ENCODE results near the gene TMEM255A. TPM values are rescaled to one million over a fixed set of nuclear protein-coding genes. Genes with fewer than 3 reads are reported as not detected.

TMEM255A gene
- total and polyA plus RNA-seq, 12 donors = 0.09 to 3.1 (median 0.96) TPM

DNA sequence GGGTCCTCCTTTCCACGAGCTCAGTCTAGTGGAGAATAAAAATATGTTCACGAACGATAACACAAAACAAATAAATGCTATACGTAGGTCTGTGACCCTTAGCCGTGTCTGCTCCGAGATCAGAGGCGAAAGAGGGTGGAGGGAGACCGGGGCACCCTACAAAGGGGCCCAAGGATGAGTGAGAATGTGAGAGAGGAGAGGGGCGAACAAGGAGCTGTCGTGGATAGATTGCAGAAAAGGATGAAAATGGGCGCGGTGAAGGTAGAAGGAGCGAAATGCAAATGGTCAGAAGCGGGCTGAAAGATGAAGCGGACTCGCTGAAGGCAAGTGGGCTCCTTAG lies 66.9 kb downstream of the TMEM255A start:
- H3K4me1 ChIP-seq (replicated peaks in 1 of 2) = peaks cover 0 to 4% of the 10 kb centered on the region in 2 donors
- no peaks in the 10 kb centered on the region for H3K27me3 ChIP-seq
- H3K4me3 ChIP-seq = peak overlapping the region; percentile 35 to 87 (median 56)
- 0 to 32% (median 14%) methylated on average over 16 of the region's 16 CpGs for WGBS, 4 donors
- TF ChIP-seq, protein P1, sequence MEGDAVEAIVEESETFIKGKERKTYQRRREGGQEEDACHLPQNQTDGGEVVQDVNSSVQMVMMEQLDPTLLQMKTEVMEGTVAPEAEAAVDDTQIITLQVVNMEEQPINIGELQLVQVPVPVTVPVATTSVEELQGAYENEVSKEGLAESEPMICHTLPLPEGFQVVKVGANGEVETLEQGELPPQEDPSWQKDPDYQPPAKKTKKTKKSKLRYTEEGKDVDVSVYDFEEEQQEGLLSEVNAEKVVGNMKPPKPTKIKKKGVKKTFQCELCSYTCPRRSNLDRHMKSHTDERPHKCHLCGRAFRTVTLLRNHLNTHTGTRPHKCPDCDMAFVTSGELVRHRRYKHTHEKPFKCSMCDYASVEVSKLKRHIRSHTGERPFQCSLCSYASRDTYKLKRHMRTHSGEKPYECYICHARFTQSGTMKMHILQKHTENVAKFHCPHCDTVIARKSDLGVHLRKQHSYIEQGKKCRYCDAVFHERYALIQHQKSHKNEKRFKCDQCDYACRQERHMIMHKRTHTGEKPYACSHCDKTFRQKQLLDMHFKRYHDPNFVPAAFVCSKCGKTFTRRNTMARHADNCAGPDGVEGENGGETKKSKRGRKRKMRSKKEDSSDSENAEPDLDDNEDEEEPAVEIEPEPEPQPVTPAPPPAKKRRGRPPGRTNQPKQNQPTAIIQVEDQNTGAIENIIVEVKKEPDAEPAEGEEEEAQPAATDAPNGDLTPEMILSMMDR (IDR thresholded peaks at IDR 0.05) = no peak
- TF ChIP-seq POLR2A (IDR thresholded peaks at IDR 0.05) = no peak
- intact Hi-C loops (cut with DNase I) = no loop called here
- H3K9me3 ChIP-seq (replicated peaks in 1 of 3) = no peaks in the 10 kb centered on the region
- DNase-seq = no peak
- H3K36me3 ChIP-seq (replicated peaks in 1 of 2) = no peaks in the 10 kb centered on the region
- peak overlapping the region; percentile 3 to 94 (median 86) for H3K27ac ChIP-seq

DNA sequence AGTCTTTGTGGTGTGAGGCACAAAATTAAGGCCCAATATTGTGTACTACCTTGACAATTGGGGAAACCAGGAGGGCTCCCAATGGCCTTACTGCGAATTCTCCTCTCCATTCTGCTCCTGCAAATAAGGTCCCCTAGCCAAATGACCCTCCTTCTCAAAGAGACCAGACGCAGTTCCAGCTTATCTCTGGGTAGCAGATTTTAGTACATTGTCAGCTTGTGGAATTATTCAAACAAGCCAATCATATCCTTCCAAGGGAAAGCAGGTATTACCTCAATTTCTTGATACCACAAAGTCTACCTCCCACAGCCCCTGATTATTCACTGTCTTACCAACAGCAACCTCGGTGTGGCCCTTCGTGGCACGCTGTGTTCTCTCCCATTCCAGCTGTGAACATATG lies 68.4 kb downstream of the TMEM255A start:
- H3K27ac ChIP-seq = no peak overlapping the region
- no peaks in the 10 kb centered on the region for H3K27me3 ChIP-seq
- H3K36me3 ChIP-seq (replicated peaks in 1 of 2) = no peaks in the 10 kb centered on the region
- peaks cover 0 to 4% of the 10 kb centered on the region in 2 donors for H3K4me1 ChIP-seq (replicated peaks in 1 of 2)
- WGBS, 4 donors = 59 to 93% (median 69%) methylated on average over 4 to 5 of the region's 5 CpGs
- intact Hi-C loops (cut with DNase I) = no loop called here
- no peak for TF ChIP-seq POLR2A (IDR thresholded peaks at IDR 0.05)
- TF ChIP-seq, protein P1 (IDR thresholded peaks at IDR 0.05) = no peak
- DNase-seq = no peak
- no peaks in the 10 kb centered on the region for H3K9me3 ChIP-seq (replicated peaks in 1 of 3)
- H3K4me3 ChIP-seq = no peak overlapping the region

DNA sequence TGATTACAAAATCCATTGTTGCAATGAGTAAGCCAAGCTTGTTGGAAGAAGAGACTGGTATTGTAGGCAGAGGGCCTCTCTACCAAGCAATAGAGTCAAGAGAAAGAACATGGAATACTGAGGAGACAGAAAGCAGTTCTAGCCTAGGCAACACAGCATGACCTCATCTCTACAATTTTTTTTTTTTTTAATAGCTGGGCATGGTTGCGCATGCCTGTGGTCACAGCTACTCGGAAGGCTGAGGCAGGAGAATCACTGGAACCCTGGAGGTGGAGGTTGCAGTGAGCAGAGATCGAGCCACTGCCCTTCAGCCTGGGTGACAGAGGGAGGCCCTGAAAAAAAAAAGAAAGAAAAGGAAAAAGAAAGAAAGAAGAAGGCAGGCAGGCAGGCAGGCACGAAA lies 72.3 kb downstream of the TMEM255A start:
- DNase-seq = no peak
- TF ChIP-seq, protein P1 (IDR thresholded peaks at IDR 0.05) = no peak
- no peak for TF ChIP-seq POLR2A (IDR thresholded peaks at IDR 0.05)
- H3K36me3 ChIP-seq (replicated peaks in 1 of 2) = peaks cover 0 to 4% of the 10 kb centered on the region in 2 donors
- 77 to 96% (median 89%) methylated on average over 4 of the region's 4 CpGs for WGBS, 4 donors
- intact Hi-C loops (cut with DNase I) = no loop called here
- no peaks in the 10 kb centered on the region for H3K27me3 ChIP-seq
- H3K4me3 ChIP-seq = no peak overlapping the region
- peaks cover 0 to 4% of the 10 kb centered on the region in 2 donors for H3K4me1 ChIP-seq (replicated peaks in 1 of 2)
- no peaks in the 10 kb centered on the region for H3K9me3 ChIP-seq (replicated peaks in 1 of 3)
- H3K27ac ChIP-seq = no peak overlapping the region

DNA sequence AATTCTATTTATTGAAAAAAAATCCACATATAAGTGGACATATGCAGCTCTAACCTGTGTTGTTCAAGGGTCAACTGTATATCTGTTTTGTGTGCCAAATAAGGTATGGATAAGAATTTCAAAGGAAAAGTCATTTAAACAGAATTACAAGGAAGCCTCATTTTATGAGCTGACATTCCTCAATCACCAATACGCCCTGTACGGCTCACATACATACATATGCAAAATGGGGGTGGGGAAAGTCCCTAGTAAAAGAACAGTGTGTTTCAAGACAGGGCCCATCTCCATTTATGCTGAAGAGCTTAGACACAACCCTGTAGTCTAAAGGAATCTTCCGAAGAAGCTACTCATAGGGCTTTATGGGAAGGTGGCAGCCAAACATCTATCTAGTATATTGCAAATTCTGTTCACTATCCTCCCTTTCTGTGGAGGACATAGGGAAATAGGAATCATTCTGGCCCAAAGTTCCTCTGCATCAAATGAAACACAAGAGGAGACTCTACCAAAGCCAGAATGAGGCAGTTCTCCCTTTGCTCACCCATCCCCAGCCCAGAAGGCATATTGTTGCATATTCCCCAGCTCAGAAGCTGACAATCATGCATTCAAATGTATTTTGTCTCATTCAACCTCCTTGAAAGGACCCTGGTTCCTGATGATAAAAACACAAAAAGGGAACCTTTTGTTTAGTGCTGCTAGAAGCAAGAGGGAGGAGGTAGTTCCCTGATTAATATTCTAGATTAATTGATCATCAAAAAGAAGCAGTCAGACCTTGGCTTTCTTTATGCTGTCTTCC lies 74.4 kb downstream of the TMEM255A start:
- 80 to 100% (median 89%) methylated on average over 3 of the region's 3 CpGs for WGBS, 4 donors
- TF ChIP-seq, protein P1 (IDR thresholded peaks at IDR 0.05) = no peak
- no peak for TF ChIP-seq POLR2A (IDR thresholded peaks at IDR 0.05)
- H3K27me3 ChIP-seq = no peaks in the 10 kb centered on the region
- no peaks in the 10 kb centered on the region for H3K9me3 ChIP-seq (replicated peaks in 1 of 3)
- H3K27ac ChIP-seq = no peak overlapping the region
- no peak for DNase-seq
- intact Hi-C loops (cut with DNase I) = no loop called here
- H3K4me1 ChIP-seq (replicated peaks in 1 of 2) = no peaks in the 10 kb centered on the region
- peaks cover 0 to 4% of the 10 kb centered on the region in 2 donors for H3K36me3 ChIP-seq (replicated peaks in 1 of 2)
- H3K4me3 ChIP-seq = no peak overlapping the region

All from adrenal gland (tissue), 12 donors.